Measurements from ENCODE around the gene SOWAHA.

DNA sequence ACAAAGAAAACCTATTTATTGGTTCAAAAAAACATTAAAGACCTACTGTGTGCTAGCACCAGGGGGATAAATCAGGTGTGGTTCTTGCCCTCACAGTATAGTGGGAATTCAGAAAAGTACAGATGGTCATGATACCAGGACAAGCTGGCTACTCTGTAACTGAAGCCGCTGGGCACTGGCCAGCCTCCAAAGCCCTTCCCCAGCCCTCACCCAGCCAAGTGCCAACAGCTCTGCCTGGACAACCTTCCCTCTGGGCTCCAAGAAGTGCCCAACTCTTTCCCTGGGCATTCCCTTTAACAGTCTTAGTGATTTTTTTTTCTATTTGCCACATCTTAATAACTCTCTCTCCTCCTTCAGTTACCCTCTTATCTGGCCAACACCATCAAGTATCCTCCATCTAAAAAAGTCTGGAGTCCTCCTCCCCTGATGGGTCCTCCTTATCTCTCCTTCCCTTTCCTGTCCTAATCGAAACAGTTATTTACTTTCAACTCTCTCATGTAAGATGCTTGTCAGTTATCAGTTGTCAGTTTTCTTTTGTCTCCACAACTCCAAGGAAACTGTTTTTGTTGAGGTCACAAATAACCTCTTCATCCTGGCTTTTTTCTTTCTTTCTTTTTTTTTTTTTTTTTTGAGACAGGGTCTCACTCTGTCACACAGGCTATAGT lies 22.8 kb upstream of the SOWAHA start:
- TF ChIP-seq EZH2 (IDR thresholded peaks at IDR 0.05; ENCODE audit: borderline replicate concordance, insufficient read depth, low read depth, low read length, poor library complexity, severe bottlenecking): no peak
- TF ChIP-seq, protein P1, sequence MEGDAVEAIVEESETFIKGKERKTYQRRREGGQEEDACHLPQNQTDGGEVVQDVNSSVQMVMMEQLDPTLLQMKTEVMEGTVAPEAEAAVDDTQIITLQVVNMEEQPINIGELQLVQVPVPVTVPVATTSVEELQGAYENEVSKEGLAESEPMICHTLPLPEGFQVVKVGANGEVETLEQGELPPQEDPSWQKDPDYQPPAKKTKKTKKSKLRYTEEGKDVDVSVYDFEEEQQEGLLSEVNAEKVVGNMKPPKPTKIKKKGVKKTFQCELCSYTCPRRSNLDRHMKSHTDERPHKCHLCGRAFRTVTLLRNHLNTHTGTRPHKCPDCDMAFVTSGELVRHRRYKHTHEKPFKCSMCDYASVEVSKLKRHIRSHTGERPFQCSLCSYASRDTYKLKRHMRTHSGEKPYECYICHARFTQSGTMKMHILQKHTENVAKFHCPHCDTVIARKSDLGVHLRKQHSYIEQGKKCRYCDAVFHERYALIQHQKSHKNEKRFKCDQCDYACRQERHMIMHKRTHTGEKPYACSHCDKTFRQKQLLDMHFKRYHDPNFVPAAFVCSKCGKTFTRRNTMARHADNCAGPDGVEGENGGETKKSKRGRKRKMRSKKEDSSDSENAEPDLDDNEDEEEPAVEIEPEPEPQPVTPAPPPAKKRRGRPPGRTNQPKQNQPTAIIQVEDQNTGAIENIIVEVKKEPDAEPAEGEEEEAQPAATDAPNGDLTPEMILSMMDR (IDR thresholded peaks at IDR 0.05): no peak
